ENCODE measurements around the gene SLC6A7.

DNA sequence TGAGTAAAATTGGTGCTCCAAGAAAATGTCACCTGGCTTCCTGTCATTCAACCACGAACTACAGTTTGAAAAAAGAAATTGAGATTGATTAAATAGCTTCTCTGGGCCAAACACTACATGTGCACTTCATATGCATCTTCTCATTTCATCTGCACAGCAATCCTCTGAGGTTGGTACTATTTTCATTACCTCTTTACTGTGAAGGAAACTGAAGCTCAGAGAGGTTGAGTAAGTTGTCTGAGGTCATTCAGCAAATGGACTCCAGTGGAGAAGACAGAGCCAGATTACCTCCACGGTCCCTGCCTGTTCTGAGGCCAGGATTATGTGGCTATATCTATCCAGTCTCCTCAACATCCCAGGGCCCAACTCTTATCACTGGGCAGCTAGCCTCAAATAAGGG lies 46.5 kb downstream of the SLC6A7 start:
- TF ChIP-seq CTCF (IDR thresholded peaks at IDR 0.05): no peak
- TF ChIP-seq POLR2A (IDR thresholded peaks at IDR 0.05): no peak
- no peak for TF ChIP-seq EP300 (IDR thresholded peaks at IDR 0.05)

All from tibial nerve (tissue), 4 donors.